Measurements from ENCODE around the gene CDC42BPG.

DNA sequence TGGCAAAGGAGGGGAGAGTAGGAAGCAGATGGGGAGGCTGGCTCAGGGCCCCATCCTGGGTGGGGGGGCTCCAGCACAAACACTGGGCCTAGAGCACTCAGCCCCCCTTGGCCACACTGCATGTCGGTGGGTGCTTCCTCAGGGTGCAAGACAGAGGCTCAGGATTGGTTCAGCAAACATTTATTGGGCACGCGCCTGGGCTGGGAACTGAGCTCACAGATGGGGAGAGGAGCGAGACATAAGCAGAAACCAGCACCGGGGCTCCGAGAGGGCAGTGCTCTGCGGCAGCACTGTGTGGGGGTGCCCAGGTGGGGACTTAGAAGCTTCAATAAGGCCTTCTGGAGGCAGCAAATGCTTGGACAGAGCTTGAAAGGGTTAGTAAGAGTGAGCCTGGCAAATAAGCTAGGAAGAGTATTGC lies 46.1 kb upstream of the CDC42BPG start:
- TF ChIP-seq, protein P1, sequence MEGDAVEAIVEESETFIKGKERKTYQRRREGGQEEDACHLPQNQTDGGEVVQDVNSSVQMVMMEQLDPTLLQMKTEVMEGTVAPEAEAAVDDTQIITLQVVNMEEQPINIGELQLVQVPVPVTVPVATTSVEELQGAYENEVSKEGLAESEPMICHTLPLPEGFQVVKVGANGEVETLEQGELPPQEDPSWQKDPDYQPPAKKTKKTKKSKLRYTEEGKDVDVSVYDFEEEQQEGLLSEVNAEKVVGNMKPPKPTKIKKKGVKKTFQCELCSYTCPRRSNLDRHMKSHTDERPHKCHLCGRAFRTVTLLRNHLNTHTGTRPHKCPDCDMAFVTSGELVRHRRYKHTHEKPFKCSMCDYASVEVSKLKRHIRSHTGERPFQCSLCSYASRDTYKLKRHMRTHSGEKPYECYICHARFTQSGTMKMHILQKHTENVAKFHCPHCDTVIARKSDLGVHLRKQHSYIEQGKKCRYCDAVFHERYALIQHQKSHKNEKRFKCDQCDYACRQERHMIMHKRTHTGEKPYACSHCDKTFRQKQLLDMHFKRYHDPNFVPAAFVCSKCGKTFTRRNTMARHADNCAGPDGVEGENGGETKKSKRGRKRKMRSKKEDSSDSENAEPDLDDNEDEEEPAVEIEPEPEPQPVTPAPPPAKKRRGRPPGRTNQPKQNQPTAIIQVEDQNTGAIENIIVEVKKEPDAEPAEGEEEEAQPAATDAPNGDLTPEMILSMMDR (IDR thresholded peaks at IDR 0.05): no peak
- no peak for TF ChIP-seq POLR2A (IDR thresholded peaks at IDR 0.05)
- TF ChIP-seq EP300 (IDR thresholded peaks at IDR 0.05): no peak
